ENCODE results near the gene DNAL1. TPM values are rescaled to one million over a fixed set of nuclear protein-coding genes. Genes with fewer than 3 reads are reported as not detected.

The DNAL1 gene
- total RNA-seq, 1 experiment from 2014 or later: 14.6 TPM

- Histone ChIP-seq H3K4me2 (ENCODE audit: low read length) (no peak overlapping the region), H3K9me2 (ENCODE audit: insufficient read depth) (no peaks in the 10 kb centered on the region), H3K36me3 (ENCODE audit: control insufficient read depth in 1 of 2, insufficient read depth in 2 of 2, low read length in 2 of 2) (peaks cover 29 to 41% of the 10 kb centered on the region in 2 experiments; a peak in 3 of 4 replicates), H3K4me1 (ENCODE audit: control insufficient read depth in 1 of 2, insufficient read depth in 2 of 2, low read length in 2 of 2) (peaks cover 2 to 5% of the 10 kb centered on the region in 2 experiments), H2AFZ (ENCODE audit: low read depth, low read length, poor library complexity, severe bottlenecking) (no peak overlapping the region), H3K79me2 (ENCODE audit: insufficient read depth, low read length) (no peaks in the 10 kb centered on the region), H4K20me1 (ENCODE audit: insufficient read depth) (no peaks in the 10 kb centered on the region), H3K9ac (ENCODE audit: low read length) (no peak overlapping the region), H3K27ac (ENCODE audit: low read depth, low read length) (no peak overlapping the region), H3K9me3 (ENCODE audit: control insufficient read depth in 1 of 2, insufficient read depth in 1 of 2, low read depth in 1 of 2, low read length in 2 of 2) (no peaks in the 10 kb centered on the region), H3K27me3 (ENCODE audit: insufficient read depth, low read length) (no peaks in the 10 kb centered on the region), H3K4me3 (replicated peaks in 1 of 2; ENCODE audit: low read depth in 1 of 2, low read length in 2 of 2) (no peak overlapping the region)
- no peak for DNase-seq (ENCODE audit: low read depth, low spot score)
- ChIA-PET CTCF (no interaction called here), RAD21 (ENCODE audit: low non-redundant PET in 1 of 2, low total read pairs in 2 of 2, uncharacterized antibody in 2 of 2, unreplicated experiment in 2 of 2) (no interaction called here), POLR2A (no interaction called here)
- no TSS peak for BruUV-seq (replicated peaks)
- ATAC-seq: no peak
- intact Hi-C loops (cut with micrococcal nuclease): no loop called here
- TF ChIP-seq ELF1 (IDR thresholded peaks at IDR 0.05; ENCODE audit: borderline replicate concordance, low read depth): no peak
- no peak for TF ChIP-seq EZH2 (IDR thresholded peaks at IDR 0.05)
- no peak for TF ChIP-seq TCF7L2 (IDR thresholded peaks at IDR 0.05; ENCODE audit: borderline replicate concordance, extremely low read depth, insufficient read depth, insufficient read length)
- TF ChIP-seq ZBTB33 (IDR thresholded peaks at IDR 0.05; ENCODE audit: extremely low read depth, insufficient replicate concordance, low read length): no peak
- no peak for TF ChIP-seq EZH2phosphoT487 (IDR thresholded peaks at IDR 0.05; ENCODE audit: borderline replicate concordance)
- no peak for TF ChIP-seq FOSL1 (IDR thresholded peaks at IDR 0.05; ENCODE audit: low read depth)
- no peak for TF ChIP-seq CTCF (IDR thresholded peaks at IDR 0.05 in 2 of 3, conservative IDR thresholded peaks at IDR 0.05 in 1 of 3; ENCODE audit: borderline replicate concordance in 1 of 3, insufficient read depth in 1 of 3, low read depth in 2 of 3, low read length in 2 of 3)
- TF ChIP-seq POLR2AphosphoS5 (IDR thresholded peaks at IDR 0.05; ENCODE audit: low read depth, low read length): no peak
- TF ChIP-seq CEBPB (IDR thresholded peaks at IDR 0.05; ENCODE audit: low read depth): no peak
- TF ChIP-seq YY1 (IDR thresholded peaks at IDR 0.05; ENCODE audit: extremely low read depth, insufficient replicate concordance, low read depth, low read length): no peak
- TF ChIP-seq JUND (IDR thresholded peaks at IDR 0.05): no peak
- no peak for TF ChIP-seq ZFX (IDR thresholded peaks at IDR 0.05)
- no peak for TF ChIP-seq SP1 (IDR thresholded peaks at IDR 0.05; ENCODE audit: low read depth)
Observed at GRCh38 chr14:73719791-73720190, 75.0 kb downstream of the DNAL1 start.
